Left ventricle myocardium inferior (tissue), 1 donor: ENCODE data around the gene STARD3NL. TPM values are rescaled to one million over a fixed set of nuclear protein-coding genes. Genes with fewer than 3 reads are reported as not detected.
"Not testable (repeated sequence)": the region's sequence is repeated elsewhere in the genome, so short reads cannot be mapped to it uniquely, and the experiment has no call there.

Source experiments
- DNase-seq: peaks from one replicate; pipeline ENCODE4 v3.0.0-alpha.2; 2020
- H3K27ac ChIP-seq: fragments of 200-600 bp; replicated peaks from 2 replicates; pipeline ENCODE4 v1.8.0; 2021
- H3K27me3 ChIP-seq: fragments of 200-600 bp; 2 replicates; pipeline ENCODE4 v1.8.0; 2021; ENCODE audit warnings: low read depth
- H3K36me3 ChIP-seq: fragments of 200-600 bp; 2 replicates; pipeline ENCODE4 v1.8.0; 2021
- H3K4me1 ChIP-seq: fragments of 200-600 bp; 2 replicates; pipeline ENCODE4 v1.8.0; 2021
- H3K4me3 ChIP-seq: fragments of 200-600 bp; 2 replicates; pipeline ENCODE4 v1.8.0; 2021; ENCODE audit warnings: mild to moderate bottlenecking, moderate library complexity
- H3K9me3 ChIP-seq: fragments of 200-600 bp; replicated peaks from 2 replicates; pipeline ENCODE4 v1.8.0; 2021
- intact Hi-C: fragments of 100-400 bp; cut with micrococcal nuclease; formaldehyde crosslinking; loops from one replicate; pipeline ENCODE4 v1.11.0; 2022
- total RNA-seq: library from RNA; stranded (reverse); fragmentation: NEBNext Ultra II Directional; extraction: Animal tissue kit (Norgen Biotek cat#: 25700); gene quantifications from one replicate; pipeline ENCODE4 v1.2.1, GENCODE V29; 2021
- TF ChIP-seq, protein P1 (sequence below): fragments of 200-600 bp; IDR thresholded peaks from 2 replicates; pipeline ENCODE4 v1.8.0; 2021; ENCODE audit warnings: antibody characterized with exemption, mild to moderate bottlenecking, borderline replicate concordance
- donor health status: DM: no; HTN: yes; CAD: no; lungs with severe emphysema.

STARD3NL gene
- total RNA-seq, 1 donor from 2014 or later: 24.8 TPM

DNA sequence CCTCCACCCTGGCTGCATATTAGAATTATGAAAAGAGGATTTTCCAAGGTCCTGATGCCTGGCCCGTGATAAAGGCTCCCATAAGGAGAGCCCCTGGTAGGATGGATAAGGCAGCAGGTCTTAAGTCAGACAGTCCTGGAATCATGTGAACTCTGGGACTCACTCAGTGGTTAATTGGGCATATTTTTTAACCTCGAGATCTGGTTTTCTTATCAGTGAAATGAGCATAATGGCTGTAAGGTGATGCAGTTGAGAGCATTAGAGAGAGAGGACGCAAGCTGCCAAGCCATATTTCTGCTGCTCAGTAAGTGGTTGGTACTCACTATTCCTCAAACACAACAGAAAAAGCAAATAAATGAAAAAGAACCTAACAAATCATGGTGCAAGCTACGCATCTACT, 57.6 kb downstream of the STARD3NL start:
- Histone ChIP-seq H3K36me3 (peaks cover 12% of the 10 kb centered on the region), H3K27ac (no peak overlapping the region), H3K27me3 (no peaks in the 10 kb centered on the region), H3K4me3 (no peak overlapping the region), H3K4me1 (no peaks in the 10 kb centered on the region), H3K9me3 (no peaks in the 10 kb centered on the region)
- TF ChIP-seq, protein P1, sequence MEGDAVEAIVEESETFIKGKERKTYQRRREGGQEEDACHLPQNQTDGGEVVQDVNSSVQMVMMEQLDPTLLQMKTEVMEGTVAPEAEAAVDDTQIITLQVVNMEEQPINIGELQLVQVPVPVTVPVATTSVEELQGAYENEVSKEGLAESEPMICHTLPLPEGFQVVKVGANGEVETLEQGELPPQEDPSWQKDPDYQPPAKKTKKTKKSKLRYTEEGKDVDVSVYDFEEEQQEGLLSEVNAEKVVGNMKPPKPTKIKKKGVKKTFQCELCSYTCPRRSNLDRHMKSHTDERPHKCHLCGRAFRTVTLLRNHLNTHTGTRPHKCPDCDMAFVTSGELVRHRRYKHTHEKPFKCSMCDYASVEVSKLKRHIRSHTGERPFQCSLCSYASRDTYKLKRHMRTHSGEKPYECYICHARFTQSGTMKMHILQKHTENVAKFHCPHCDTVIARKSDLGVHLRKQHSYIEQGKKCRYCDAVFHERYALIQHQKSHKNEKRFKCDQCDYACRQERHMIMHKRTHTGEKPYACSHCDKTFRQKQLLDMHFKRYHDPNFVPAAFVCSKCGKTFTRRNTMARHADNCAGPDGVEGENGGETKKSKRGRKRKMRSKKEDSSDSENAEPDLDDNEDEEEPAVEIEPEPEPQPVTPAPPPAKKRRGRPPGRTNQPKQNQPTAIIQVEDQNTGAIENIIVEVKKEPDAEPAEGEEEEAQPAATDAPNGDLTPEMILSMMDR: no peak
- DNase-seq: no peak
- intact Hi-C loops: no loop called here

DNA sequence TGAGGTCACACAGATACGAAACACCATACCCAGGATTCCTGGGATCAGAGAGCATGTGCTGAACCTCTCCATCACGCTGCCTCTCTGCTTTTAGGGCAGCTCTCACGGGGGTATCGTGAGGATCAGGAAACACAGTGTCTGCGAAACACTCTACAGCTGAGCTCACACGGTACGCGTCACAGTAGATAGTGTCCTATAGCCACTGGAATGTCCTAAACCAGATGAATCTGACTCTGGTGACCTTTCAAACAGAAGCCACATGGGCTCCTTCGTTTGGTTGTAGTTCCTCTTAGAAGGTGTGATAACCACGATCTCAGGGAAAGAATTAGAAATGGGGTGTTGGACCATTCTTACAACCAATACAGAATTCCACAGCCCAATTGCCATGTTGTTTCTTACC, 61.1 kb downstream of the STARD3NL start:
- H3K9me3 ChIP-seq, H3K4me3 ChIP-seq, H3K27ac ChIP-seq, DNase-seq, intact Hi-C loops, H3K36me3 ChIP-seq, H3K4me1 ChIP-seq, H3K27me3 ChIP-seq: not testable (repeated sequence)

DNA sequence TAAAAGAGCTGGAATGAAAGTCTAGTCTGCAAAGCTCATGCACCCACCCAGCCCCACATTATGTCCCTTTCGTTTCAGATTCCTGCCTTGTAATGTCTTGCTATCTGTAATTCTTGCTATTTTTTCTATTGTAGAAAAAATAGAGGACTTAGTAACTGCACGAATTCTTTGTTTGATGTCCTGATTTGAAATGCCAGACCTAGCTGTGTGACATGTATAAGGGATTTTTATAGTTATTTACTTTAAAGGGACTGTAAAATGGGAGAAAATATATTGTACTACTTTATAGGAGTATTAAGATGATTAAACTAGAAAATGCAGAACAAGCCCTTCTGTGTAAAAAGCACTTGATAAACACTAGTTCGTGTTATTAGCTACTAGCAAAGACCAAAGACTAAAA, 63.0 kb downstream of the STARD3NL start:
- Histone ChIP-seq H3K36me3 (no peaks in the 10 kb centered on the region), H3K4me3 (no peak overlapping the region), H3K27me3 (no peaks in the 10 kb centered on the region), H3K27ac (no peak overlapping the region), H3K9me3 (no peaks in the 10 kb centered on the region), H3K4me1 (no peaks in the 10 kb centered on the region)
- TF ChIP-seq, protein P1: no peak
- intact Hi-C loops: no loop called here
- DNase-seq: no peak

DNA sequence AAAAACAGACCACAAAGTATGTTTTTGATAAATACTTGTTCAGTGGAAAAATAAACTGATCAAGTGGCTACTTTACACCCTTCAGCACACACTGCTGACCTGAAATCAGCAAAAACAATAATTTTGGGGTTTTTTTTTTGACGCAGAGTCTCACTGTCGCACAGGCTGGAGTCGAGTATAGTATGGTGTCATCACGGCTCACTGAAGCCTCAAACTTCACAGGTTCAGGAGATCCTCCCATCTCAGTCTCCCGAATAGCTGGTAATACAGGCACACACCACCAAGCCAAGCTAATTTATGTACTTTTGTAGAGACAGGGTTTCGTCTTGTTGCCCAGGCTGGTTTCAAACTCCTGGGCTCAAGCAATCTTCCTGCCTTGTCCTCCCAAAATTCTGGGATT, 64.8 kb downstream of the STARD3NL start:
- no peaks in the 10 kb centered on the region for H3K27me3 ChIP-seq
- TF ChIP-seq, protein P1: no peak
- H3K4me3 ChIP-seq: no peak overlapping the region
- intact Hi-C loops: no loop called here
- no peaks in the 10 kb centered on the region for H3K36me3 ChIP-seq
- H3K4me1 ChIP-seq: no peaks in the 10 kb centered on the region
- H3K27ac ChIP-seq: no peak overlapping the region
- H3K9me3 ChIP-seq: no peaks in the 10 kb centered on the region
- DNase-seq: no peak

DNA sequence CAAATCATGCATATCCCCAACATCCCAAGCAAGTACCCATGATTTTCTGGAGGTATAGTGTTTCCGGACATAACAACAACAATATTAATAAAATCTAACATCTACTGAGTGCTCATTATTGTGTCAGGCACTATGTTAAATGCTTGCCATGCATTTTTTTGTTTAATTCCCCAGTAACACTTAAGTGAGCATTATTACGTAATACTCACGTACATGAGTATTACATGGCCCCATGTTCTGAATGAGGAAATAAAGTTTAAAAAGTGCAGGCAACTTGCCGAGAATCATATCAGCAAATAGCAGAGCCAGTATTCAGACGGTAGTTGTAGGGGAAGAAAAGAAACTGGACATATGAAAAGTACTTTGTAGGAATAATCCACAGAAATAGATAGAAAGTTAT, 65.3 kb downstream of the STARD3NL start:
- H3K4me1 ChIP-seq, H3K36me3 ChIP-seq, H3K9me3 ChIP-seq, H3K4me3 ChIP-seq, H3K27ac ChIP-seq, DNase-seq, intact Hi-C loops, H3K27me3 ChIP-seq: not testable (repeated sequence)

DNA sequence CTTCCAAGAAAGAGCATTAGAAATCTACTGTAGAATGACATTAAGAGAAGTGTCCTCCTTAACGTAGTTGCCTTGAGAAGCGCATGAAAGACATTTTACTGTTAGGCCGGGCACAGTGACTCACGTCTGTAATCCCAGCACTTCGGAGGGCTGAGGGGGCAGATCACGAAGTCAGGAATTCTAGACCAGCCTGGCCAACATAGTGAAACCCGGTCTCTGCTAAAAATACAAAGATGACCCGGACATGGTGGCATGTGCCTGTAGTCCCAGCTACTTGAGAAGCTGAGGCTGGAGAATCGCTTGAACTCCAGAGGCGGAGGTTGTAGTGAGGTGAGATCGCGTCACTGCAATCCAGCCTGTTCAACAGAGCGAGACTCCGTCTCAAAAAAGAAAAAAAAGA, 66.5 kb downstream of the STARD3NL start:
- intact Hi-C loops: no loop called here
- no peaks in the 10 kb centered on the region for H3K4me1 ChIP-seq
- H3K27ac ChIP-seq: no peak overlapping the region
- DNase-seq: no peak
- no peaks in the 10 kb centered on the region for H3K9me3 ChIP-seq
- no peak overlapping the region for H3K4me3 ChIP-seq
- no peaks in the 10 kb centered on the region for H3K27me3 ChIP-seq
- TF ChIP-seq, protein P1: no peak
- H3K36me3 ChIP-seq: no peaks in the 10 kb centered on the region

DNA sequence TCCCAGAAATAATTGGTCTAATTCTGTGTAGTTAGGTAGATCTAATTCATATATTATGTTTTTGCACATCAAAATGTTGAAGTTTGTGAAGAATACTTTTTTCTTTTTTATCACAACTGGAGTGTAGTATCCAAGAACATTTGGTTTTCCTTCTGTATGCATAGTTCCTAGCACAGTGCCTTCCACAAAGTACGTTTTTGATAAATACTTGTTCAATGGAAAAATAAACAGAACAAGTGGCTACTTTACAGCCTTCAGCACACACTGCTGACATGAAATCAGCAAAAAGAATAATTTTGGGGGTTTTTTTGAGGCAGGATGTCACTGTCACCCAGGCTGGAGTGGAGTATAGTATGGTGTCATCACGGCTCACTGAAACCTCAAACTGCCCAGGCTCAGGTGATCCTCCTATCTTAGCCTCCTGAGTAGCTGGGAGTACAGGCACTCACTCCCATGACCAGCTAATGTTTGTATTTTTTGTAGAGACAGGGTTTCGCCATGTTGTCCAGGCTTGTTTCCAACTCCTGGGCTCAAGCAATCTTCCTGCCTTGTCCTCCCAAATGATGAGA, 67.4 kb downstream of the STARD3NL start:
- intact Hi-C loops: no loop called here

More for the DNA sequence above, 67.4 kb downstream of the STARD3NL start:
- TF ChIP-seq, protein P1: no peak
- H3K9me3 ChIP-seq: no peaks in the 10 kb centered on the region
- DNase-seq: no peak
- no peaks in the 10 kb centered on the region for H3K27me3 ChIP-seq
- H3K4me1 ChIP-seq: no peaks in the 10 kb centered on the region
- no peak overlapping the region for H3K27ac ChIP-seq
- no peaks in the 10 kb centered on the region for H3K36me3 ChIP-seq
- no peak overlapping the region for H3K4me3 ChIP-seq
